Stimulated activated CD4-positive, alpha-beta T cell treated with anti-CD3 and anti-CD28 coated beads, Interleukin-4, amount 100 ng/mL, for 1 hour (primary cell): ENCODE results near the gene CATSPER2.
"Not testable (repeated sequence)": the region's sequence is repeated elsewhere in the genome, so short reads cannot be mapped to it uniquely, and the experiment has no call there.

ENCODE experiments used
- DNase-seq: peaks from one replicate; pipeline ENCODE4 v3.0.0-alpha.2; 2020

Gene CATSPER2

DNA sequence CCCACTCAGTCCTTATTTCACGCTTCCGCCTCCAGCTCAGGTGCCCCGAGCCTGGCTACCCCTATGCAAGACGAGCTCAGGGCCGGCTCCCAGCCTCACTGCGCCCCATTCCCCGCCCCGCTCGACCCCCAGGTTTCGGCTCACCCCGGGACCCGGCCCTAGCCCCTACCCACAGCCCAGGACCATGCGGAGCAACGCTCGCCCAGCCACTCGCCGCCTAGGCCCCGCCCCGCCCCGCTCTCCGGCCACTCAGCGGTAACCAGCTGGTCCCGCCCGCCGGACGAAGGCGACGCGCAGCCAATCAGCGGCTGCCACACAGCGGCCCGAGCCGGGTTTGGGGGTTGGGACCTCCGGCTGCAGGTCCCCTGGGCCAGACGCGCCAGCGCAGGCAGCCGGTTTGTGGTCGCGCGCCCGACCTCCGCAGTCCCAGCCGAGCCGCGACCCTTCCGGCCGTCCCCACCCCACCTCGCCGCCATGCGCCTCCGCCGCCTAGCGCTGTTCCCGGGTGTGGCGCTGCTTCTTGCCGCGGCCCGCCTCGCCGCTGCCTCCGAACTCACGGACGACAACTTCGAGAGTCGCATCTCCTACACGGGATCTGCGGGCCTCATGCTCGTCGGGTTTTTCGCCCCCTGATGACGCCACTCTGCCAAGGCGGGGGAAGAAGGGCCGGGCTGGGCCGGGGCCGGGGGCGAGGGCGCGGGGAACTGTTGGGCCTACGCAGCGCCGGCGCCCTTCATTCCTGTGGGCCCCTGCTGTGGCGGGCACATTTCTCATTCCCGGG is at the start of gene CATSPER2:
Gene CATSPER2, minus strand, starts transcription at position 196 of the 781 bp plus-strand sequence. CDS start 783 bp downstream, outside the sequence.
- DNase-seq, result no peak

DNA sequence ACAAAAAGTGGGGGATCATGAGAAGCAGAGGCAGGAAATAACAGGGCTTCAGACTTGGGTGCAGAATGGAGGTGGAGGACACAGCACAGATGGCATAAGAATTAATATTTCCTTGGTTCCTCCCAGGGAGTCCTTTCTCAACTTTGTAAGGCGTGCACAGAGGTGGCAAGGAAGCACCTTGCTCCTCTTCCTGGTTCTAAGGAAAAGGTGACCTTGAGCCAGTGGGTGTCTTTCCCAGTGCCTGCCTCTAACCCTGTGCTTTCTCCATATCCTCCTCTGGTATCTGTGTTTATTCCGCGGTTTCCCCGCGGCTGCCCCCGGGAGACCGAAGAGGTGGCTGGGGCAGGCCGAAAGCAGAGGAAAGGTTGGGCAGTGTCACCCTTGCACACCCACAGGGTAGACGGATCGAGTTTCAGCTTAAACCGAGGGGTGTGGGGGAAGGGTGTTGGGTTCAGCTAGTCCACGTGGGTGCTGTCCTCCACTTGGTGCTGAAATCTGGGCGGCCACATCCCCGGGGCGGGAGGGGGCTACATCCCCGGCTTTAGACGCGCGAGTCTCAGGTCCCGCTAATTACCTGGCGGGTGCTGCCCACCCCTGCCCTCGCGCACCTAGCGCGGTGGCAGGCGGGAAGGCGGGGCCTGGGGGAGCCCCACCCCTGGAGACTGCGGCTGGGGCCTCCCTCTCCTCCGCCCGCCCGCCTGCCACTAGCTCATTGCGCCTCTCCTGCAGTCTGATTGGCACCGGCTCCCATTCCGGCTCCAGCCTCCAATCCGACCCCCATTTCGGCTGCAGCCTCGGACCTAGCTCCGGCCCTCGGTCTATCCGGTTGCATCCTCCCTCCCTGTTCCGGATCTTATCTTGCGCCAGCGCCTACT is 44.7 kb upstream of the CATSPER2 start, which contains the start of gene CKMT1A:
Gene CKMT1A, plus strand, starts transcription at position 712 of the 875 bp plus-strand sequence. CDS start 192 bp downstream, outside the sequence.
- DNase-seq, result not testable (repeated sequence)

- not testable (repeated sequence) for DNase-seq
Observed at GRCh38 chr15:43692679-43693078, 44.0 kb upstream of the CATSPER2 start.

DNA sequence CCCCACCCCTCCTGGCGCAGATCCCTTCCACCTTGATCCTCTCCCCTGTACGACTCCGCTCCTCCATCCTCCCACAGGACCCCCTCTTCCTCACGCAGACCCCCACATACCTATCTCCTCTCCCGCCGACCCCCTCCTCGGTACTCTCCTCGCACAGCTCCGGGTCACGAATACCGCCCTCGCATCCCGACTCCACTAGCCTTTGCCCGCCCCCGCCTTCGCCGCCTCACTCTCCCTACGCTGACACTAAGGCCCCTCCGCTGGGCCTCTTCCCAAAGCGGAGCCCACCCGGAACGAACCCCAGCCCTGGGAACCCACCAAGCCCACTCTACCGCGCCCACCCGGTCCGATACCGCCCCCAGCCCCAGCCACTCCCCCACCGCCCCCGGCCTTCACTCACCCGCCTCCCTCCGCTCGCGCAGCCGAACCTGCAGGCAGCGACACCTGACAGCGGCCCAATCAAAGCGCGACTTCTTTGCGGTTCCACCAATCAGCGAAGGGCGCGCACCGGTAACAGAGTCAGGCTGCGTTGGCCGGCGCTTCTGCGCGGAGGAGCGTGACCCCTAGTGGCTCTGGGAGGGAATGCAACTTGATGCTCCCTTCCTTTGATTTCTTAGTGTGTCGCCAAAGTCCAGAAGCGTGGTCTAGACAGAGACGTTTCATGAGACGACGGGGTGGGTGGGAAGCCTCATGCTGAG is 41.1 kb upstream of the CATSPER2 start:
- DNase-seq, result not testable (repeated sequence)

DNA sequence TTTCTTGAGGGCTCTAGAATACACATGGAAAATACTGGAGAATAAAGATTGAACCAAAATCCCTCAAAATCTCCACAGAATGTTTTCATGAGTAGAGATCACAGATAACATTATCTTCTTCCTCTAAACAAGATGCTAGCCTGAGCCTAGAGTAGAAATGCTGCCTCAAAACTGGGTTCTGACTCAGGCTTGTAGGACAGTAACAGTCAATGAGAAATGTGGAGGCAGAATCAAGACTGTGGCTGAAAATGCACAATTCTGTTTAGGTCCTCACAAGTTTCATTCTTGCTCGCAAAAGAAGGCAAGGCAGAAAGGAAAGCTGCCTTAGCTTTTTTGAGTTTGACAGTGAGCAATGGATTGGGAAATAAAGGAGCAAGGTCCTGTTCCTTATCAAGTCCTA is 25.5 kb upstream of the CATSPER2 start:
- DNase-seq, result not testable (repeated sequence)

DNA sequence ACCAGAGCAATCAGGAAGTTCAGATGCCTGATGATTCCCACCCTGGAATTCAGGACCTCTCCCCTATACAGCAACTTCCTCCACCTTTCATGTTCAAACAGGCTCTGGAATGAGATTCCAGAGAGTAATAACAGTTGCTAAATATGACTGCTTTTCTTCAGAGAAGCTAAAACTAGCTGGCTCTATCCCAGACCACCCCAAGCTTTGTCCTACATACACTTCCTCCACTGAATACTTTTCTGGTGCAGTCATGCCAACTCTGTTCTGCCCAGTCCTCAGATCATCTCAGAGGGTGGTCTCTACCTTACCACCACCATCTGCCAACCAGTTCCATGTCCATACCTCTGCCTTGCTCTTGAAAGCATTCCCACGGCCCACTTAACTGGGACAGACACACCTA is 17.5 kb upstream of the CATSPER2 start:
- not testable (repeated sequence) for DNase-seq

- DNase-seq, result not testable (repeated sequence)
Observed at GRCh38 chr15:43663333-43663732, 14.7 kb upstream of the CATSPER2 start.

DNA sequence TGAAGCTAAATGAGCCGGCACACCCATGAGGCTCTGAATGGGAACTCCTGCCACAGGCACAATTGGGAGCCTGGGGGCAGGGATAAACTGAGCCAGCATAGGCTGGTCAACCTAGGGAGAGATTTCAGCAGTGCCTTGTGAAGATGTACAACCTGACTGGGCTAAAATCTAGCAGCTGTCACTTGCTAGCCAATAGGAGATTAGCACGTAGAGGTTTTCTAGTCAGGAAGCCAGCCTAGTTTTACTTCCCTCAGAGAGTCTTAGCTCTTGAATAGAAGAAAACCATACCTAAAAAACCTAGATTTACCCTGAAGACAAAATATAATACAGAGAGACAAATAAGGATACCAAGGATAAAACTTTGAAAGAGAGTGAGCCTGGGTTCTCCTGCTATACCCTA is 13.6 kb upstream of the CATSPER2 start:
- DNase-seq, result not testable (repeated sequence)

DNA sequence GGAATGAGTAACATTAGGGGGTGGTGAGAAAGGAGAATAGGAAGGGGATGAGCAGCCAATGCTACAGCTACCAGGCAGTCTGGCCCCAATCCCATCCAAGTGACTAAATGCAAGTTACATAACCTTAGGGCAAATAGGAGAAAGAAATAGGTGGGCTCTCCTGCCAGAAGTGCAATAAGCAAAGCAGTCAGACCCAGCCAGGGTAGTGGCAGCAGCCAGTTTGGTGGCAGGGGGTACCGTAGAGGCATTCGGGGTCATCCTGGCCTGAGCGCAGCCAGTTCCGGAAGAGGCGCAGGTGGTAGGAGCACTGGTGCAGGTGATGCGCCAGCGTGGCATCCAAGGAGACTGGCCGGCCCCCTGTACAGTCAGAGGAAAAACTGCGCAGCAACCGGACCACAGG is 11.1 kb upstream of the CATSPER2 start:
- DNase-seq, result not testable (repeated sequence)

DNA sequence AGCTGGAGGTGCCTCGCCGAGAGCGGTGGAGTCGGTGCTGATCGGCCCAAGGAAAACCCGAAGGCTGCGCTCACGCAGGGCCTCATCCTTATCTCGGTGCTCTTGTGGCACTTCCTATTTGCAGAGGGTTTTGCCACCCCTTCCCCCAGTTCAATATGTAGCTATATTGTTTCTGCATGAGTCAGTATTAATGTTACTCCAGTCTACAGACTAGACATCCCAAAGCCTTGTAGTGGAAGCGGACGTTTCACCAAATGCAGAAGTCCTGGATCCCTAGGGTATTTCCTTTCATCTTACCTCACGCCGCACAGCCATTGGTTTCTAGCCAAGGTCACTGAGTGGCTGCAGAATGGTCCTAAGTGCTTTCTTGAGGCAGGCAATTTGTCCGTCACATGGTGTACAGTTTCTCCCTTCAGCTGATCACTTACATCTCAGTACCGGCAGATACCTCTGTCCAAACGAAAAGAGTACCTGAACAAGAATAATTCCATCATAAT is 834 bp upstream of the CATSPER2 start:
- DNase-seq, result not testable (repeated sequence)

DNA sequence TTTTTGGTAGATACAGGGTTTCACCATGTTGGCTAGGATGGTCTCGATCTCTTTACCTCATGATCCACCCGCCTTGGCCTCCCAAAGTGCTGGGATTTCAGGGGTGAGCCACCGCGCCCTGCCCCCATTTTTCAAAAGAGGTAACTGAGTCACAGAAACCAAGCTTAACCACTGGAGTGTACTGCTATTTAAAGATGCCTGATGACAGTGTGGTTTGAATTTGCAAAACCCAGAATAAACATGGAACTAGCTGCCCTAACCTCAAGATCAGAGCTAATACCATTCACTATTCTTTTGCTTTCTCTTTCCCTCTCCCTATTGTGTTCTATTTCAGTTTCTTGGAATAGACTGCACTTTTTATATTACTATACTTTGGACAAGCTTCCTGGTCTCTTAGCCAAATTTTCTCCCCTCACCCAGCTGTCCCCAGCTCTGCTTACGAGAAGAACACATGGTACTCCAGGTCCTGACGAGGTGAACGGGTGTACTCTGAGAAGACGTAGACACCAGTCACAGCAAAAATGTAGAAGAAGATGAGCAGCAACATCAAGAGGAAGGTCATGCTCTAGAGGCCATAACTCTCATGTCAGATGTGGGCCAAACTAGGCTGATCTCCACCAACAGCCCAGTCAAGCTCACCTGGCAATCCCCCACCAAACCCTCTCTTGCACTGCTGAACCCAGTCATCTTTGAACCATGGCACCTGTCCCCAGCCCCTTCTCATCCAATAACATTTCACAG is 10.0 kb downstream of the CATSPER2 start:
- not testable (repeated sequence) for DNase-seq

DNA sequence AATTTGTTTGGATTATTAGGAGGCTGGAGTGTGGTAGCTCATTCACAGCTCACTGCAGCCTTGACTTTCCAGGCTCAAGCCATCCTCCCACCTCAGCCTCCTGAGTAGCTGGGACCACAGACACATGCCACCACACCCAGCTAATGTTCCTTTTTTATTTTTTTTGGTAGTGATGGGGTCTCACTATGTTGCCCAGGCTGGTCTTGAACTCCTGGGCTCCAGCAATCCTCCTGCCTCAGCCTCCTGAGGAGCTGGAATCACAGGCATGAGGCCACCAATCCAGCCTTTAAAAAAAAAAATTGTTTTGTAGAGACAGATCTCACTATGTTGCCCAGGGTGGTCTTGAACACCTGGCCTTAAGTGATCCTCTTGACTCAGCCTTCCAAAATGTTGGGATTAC is 21.7 kb downstream of the CATSPER2 start:
- not testable (repeated sequence) for DNase-seq

DNA sequence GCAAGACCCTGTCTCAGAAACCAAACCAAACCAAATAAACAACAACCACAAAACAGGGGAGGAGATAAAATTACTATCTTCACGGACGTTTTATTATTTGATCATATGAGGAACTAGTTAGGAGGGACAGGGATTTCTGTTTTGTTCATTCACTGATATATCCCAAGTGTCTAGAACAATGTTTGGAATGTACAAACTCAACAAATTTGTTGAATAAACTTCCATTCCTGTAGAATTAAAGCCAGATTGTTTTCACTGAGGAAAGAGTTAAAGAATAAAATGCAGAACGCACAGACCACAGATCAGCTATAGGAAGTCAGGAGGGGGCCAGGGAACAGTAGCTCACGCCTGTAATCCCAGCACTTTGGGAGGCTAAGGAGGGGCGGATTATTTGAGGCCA is 23.5 kb downstream of the CATSPER2 start:
- no peak for DNase-seq

GRCh38 chr15:43622068-43622799 is 26.4 kb downstream of the CATSPER2 start:
- not testable (repeated sequence) for DNase-seq

GRCh38 chr15:43618700-43619099 is 29.9 kb downstream of the CATSPER2 start, which contains the start of gene STRC:
STRC (minus strand) TSS chr15:43618800; CDS start chr15:43618722, 78 bp downstream.
- DNase-seq, result not testable (repeated sequence)

GRCh38 chr15:43617750-43618149 is 30.9 kb downstream of the CATSPER2 start:
- not testable (repeated sequence) for DNase-seq

DNA sequence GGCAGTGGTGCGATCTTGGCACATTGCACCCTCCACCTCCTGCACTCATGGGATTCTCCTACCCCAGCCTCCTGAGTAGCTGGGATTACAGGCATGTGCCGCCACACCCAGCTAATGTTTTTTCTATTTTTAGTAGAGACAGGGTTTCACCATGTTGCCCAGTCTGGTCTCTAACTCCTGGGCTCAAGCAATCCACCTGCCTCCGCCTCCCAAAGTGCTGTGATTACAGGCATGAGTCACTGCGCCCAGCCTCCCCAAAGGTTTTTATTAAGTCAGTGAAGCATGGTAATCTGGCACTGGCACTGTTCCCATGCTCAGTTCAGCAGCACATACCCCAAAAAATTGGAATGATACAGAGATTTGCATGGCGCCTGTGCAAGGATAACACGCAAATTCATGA is 46.4 kb downstream of the CATSPER2 start:
- DNase-seq, result not testable (repeated sequence)

DNA sequence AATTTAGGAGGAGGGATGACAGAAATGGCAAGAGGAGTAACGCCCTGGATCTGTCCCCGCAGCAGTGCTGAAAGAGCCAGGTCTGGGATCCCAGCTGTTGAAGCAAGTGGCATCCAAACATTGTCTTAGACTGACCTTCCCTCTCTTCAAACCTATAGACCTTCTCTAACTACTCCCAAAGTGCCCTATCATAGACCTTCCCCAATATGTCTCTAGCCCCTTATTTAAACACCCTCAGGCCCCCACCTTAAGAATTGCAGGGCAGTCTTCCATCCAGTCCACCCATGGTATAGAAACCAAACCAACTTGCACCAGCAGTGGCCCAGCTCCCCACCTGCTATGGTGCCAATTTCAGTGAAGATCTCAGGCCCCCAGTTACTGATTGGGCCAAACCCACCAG is 48.4 kb downstream of the CATSPER2 start:
- not testable (repeated sequence) for DNase-seq

DNA sequence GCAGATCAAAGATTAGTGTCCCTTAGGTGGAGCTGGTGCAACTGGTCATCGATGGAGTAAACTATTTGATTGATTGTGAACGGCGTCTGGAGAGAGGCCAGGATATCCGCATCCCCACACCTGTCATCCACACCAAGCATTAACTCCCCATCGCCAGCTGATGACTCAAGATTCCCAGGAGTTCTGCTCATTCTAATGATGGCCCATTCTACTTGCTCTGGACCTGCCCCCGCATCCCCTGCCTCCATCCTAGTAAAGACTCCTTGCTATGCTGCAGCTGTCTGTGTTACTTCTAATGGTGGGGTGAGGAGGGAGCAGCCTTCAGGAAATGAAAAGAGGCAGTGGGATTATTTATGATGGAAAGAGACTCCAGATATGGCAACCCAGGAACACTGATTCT is 49.5 kb downstream of the CATSPER2 start:
- DNase-seq, result not testable (repeated sequence)

DNA sequence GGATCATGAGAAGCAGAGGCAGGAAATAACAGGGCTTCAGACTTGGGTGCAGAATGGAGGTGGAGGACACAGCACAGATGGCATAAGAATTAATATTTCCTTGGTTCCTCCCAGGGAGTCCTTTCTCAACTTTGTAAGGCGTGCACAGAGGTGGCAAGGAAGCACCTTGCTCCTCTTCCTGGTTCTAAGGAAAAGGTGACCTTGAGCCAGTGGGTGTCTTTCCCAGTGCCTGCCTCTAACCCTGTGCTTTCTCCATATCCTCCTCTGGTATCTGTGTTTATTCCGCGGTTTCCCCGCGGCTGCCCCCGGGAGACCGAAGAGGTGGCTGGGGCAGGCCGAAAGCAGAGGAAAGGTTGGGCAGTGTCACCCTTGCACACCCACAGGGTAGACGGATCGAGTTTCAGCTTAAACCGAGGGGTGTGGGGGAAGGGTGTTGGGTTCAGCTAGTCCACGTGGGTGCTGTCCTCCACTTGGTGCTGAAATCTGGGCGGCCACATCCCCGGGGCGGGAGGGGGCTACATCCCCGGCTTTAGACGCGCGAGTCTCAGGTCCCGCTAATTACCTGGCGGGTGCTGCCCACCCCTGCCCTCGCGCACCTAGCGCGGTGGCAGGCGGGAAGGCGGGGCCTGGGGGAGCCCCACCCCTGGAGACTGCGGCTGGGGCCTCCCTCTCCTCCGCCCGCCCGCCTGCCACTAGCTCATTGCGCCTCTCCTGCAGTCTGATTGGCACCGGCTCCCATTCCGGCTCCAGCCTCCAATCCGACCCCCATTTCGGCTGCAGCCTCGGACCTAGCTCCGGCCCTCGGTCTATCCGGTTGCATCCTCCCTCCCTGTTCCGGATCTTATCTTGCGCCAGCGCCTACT is 55.1 kb downstream of the CATSPER2 start, which contains the start of gene CKMT1B:
Gene CKMT1B, plus strand, starts transcription at position 700 of the 863 bp plus-strand sequence. CDS start 192 bp downstream, outside the sequence.
- DNase-seq, result not testable (repeated sequence)
